GM21528 (cell line): Measurements from ENCODE around the gene DAG1.
"Not testable (repeated sequence)": the region's sequence is repeated elsewhere in the genome, so short reads cannot be mapped to it uniquely, and the experiment has no call there.

Source experiments
- ATAC-seq: cut with Tn5 transposase; IDR thresholded peaks from one replicate; pipeline ENCODE4 v1.9.1; 2021; ENCODE audit warnings: mild to moderate bottlenecking, moderate library complexity; ENCODE audit not compliant: unreplicated experiment, low FRiP score

Gene DAG1

GRCh38 chr3:49469037-49469935 is 781 bp upstream of the DAG1 start:
- peak; percentile 2 for ATAC-seq

- ATAC-seq, result peak; percentile 29
Observed at GRCh38 chr3:49470714-49471420, 800 bp downstream of the DAG1 start.

GRCh38 chr3:49471856-49472495 is 1.9 kb downstream of the DAG1 start:
- ATAC-seq, result no peak

- no peak for ATAC-seq
Observed at GRCh38 chr3:49476563-49476962, 6.5 kb downstream of the DAG1 start.

GRCh38 chr3:49482766-49483165 is 12.7 kb downstream of the DAG1 start:
- ATAC-seq, result no peak

GRCh38 chr3:49484471-49484870 is 14.4 kb downstream of the DAG1 start:
- ATAC-seq, result no peak

- ATAC-seq, result no peak
Observed at GRCh38 chr3:49489247-49489646, 19.2 kb downstream of the DAG1 start.

- ATAC-seq, result no peak
Observed at GRCh38 chr3:49492969-49493368, 22.9 kb downstream of the DAG1 start.

- ATAC-seq, result no peak
Observed at GRCh38 chr3:49493901-49494300, 23.8 kb downstream of the DAG1 start.

GRCh38 chr3:49495023-49495422 is 25.0 kb downstream of the DAG1 start:
- no peak for ATAC-seq

- ATAC-seq, result not testable (repeated sequence)
Observed at GRCh38 chr3:49496845-49497244, 26.8 kb downstream of the DAG1 start.

GRCh38 chr3:49497606-49498005 is 27.5 kb downstream of the DAG1 start:
- no peak for ATAC-seq

- ATAC-seq, result no peak
Observed at GRCh38 chr3:49498239-49498638, 28.2 kb downstream of the DAG1 start.

GRCh38 chr3:49498648-49499047 is 28.6 kb downstream of the DAG1 start:
- no peak for ATAC-seq

- ATAC-seq, result no peak
Observed at GRCh38 chr3:49500205-49500731, 30.2 kb downstream of the DAG1 start.

- ATAC-seq, result no peak
Observed at GRCh38 chr3:49500732-49501609, 30.9 kb downstream of the DAG1 start.

GRCh38 chr3:49501842-49502241 is 31.8 kb downstream of the DAG1 start:
- ATAC-seq, result no peak

GRCh38 chr3:49506906-49507305 is 36.8 kb downstream of the DAG1 start:
- ATAC-seq, result no peak

GRCh38 chr3:49509028-49509561 is 39.0 kb downstream of the DAG1 start:
- no peak for ATAC-seq

- no peak for ATAC-seq
Observed at GRCh38 chr3:49511639-49512038, 41.6 kb downstream of the DAG1 start.
